WTC11 (cell line): ENCODE data around the gene C19orf25.

Experiments
- AFF4 ChIP-seq: sonication (generic); formaldehyde crosslinking; IDR thresholded peaks from 2 replicates; pipeline ENCODE4 v1.8.1; 2023; ENCODE audit warnings: mild to moderate bottlenecking, missing genetic modification reagents, borderline replicate concordance
- CREB1 ChIP-seq: sonication (generic); formaldehyde crosslinking; IDR thresholded peaks from 2 replicates; pipeline ENCODE4 v1.8.0; 2023; ENCODE audit warnings: mild to moderate bottlenecking, missing genetic modification reagents
- CTCF ChIP-seq: fragments of 200-600 bp; IDR thresholded peaks from 2 replicates; pipeline ENCODE4 v1.8.0; 2022; ENCODE audit warnings: antibody characterized with exemption
- GTF2I ChIP-seq: fragments of 250-450 bp; sonication (Bioruptor Pico); conservative IDR thresholded peaks from 2 replicates; pipeline ENCODE4 v1.4.0; 2021; ENCODE audit warnings: mild to moderate bottlenecking
- MYBL2 ChIP-seq: sonication (generic); formaldehyde crosslinking; IDR thresholded peaks from 2 replicates; pipeline ENCODE4 v1.8.1; 2023; ENCODE audit warnings: mild to moderate bottlenecking, moderate library complexity, missing genetic modification reagents
- NFATC4 ChIP-seq: fragments of 250-450 bp; sonication (Bioruptor Pico); IDR thresholded peaks from 2 replicates; pipeline ENCODE4 v1.9.0; 2021; ENCODE audit warnings: mild to moderate bottlenecking
- SP1 ChIP-seq: sonication (generic); formaldehyde crosslinking; conservative IDR thresholded peaks from 2 replicates; pipeline ENCODE4 v1.8.1; 2022; ENCODE audit warnings: missing genetic modification reagents
- USF1 ChIP-seq: sonication (generic); formaldehyde crosslinking; IDR thresholded peaks from 2 replicates; pipeline ENCODE4 v1.8.0; 2022; ENCODE audit warnings: mild to moderate bottlenecking, missing genetic modification reagents

GRCh38 chr19:1456121-1456900 is 22.7 kb downstream of the C19orf25 start:
- TF ChIP-seq SP1 (CRISPR knock-in tag): no peak
- no peak for TF ChIP-seq CTCF
- no peak for TF ChIP-seq NFATC4 (CRISPR knock-in tag)
- no peak for TF ChIP-seq GTF2I (CRISPR knock-in tag)
- no peak for TF ChIP-seq AFF4 (CRISPR knock-in tag)
- TF ChIP-seq USF1 (CRISPR knock-in tag): no peak
- no peak for TF ChIP-seq CREB1 (CRISPR knock-in tag)
- TF ChIP-seq MYBL2 (CRISPR knock-in tag): no peak
